ENCODE results near the gene PMIS2.

Gene PMIS2

GRCh38 chr19:35633727-35634440 is 47.9 kb downstream of the PMIS2 start:
- no peak for DNase-seq

- no peak for DNase-seq
Observed at GRCh38 chr19:35636651-35637050, 50.7 kb downstream of the PMIS2 start.
